Heart left ventricle (tissue), 16 donors: Measurements from ENCODE around the gene STAG1. TPM values are rescaled to one million over a fixed set of nuclear protein-coding genes. Genes with fewer than 3 reads are reported as not detected.
"Not testable (repeated sequence)": the region's sequence is repeated elsewhere in the genome, so short reads cannot be mapped to it uniquely, and the experiment has no call there.

Experiments used
- ATAC-seq, 4 donors: fragments of 200-7000 bp; cut with Tn5 transposase; one replicate each; pipeline ENCODE4 v1.9.1; 2020 to 2022; ENCODE audit warnings: moderate library complexity in 4 of 4, mild to moderate bottlenecking in 3 of 4, moderate number of reproducible peaks in 1 of 4
- DNase-seq, 5 donors: peaks; one replicate each; pipeline ENCODE4 v3.0.0-alpha.2; 2020
- H3K27ac ChIP-seq, 12 donors: fragments of 200-600 bp; sonication (generic) in 4 of 12; one replicate each; pipeline versions ENCODE4 v1.5.0 to v1.8.0; 2016 to 2022; ENCODE audit warnings: mild to moderate bottlenecking in 2 of 12
- H3K27me3 ChIP-seq, 9 donors: fragments of 200-600 bp; sonication (generic) in 2 of 9; one replicate each; pipeline versions ENCODE4 v1.5.1 to v1.8.0; 2016 to 2022; ENCODE audit warnings: mild to moderate bottlenecking in 3 of 9
- H3K36me3 ChIP-seq, 9 donors: fragments of 200-600 bp; sonication (generic) in 2 of 9; one replicate each; pipeline versions ENCODE4 v1.5.0 to v1.8.0; 2018 to 2022; ENCODE audit warnings: mild to moderate bottlenecking in 2 of 9
- H3K4me1 ChIP-seq, 12 donors: fragments of 200-600 bp; sonication (generic) in 4 of 12; one replicate each; pipeline versions ENCODE4 v1.5.0 to v1.8.0; 2016 to 2022; ENCODE audit warnings: mild to moderate bottlenecking in 3 of 12
- H3K4me3 ChIP-seq, 12 donors: fragments of 200-600 bp; sonication (generic) in 4 of 12; one replicate each; pipeline versions ENCODE4 v1.5.0 to v1.8.0; 2017 to 2022; ENCODE audit warnings: mild to moderate bottlenecking in 9 of 12, moderate library complexity in 4 of 12
- H3K9me3 ChIP-seq, 12 donors: fragments of 200-600 bp; sonication (generic) in 4 of 12; one replicate each; pipeline versions ENCODE4 v1.5.0 to v1.8.0; 2016 to 2022; ENCODE audit warnings: mild to moderate bottlenecking in 1 of 12
- CTCF ChIP-seq, 12 donors: fragments of 200-600 bp; sonication (generic) in 4 of 12; IDR thresholded peaks; one replicate each; pipeline versions ENCODE4 v1.5.0 to v1.8.0; 2018 to 2022; ENCODE audit warnings: antibody characterized with exemption in 12 of 12, mild to moderate bottlenecking in 5 of 12
- POLR2A ChIP-seq, 2 donors: fragments of 450-650 bp; IDR thresholded peaks; one replicate each; pipeline ENCODE4 v1.6.1; 2017; ENCODE audit warnings: antibody characterized with exemption in 2 of 2, mild to moderate bottlenecking in 2 of 2, moderate library complexity in 2 of 2
- WGBS, 4 donors: extraction: QIAGEN DNeasy Blood & Tissue Kit in 2 of 4; methylation state at CpG; one replicate each; pipeline versions ENCODE4 v1.1.5 to v1.1.7; 2013 to 2018; 5-methylcytosine and 5-hydroxymethylcytosine counted together
- intact Hi-C, 10 donors: fragments of 100-400 bp; cut with DNase I; formaldehyde crosslinking; loops; one replicate each; pipeline versions ENCODE4 v1.11.1 to v1.14.2; 2022
- polyA plus RNA-seq, 2 donors: library from polyadenylated mRNA; stranded (reverse); fragments of 200-250 nt; gene quantifications; one replicate each; pipeline ENCODE4 v1.2.3, GENCODE V29; 2013
- total RNA-seq, 9 donors: library from RNA; depleted of rRNA in 2 of 9; stranded (reverse); fragments of >200 nt in 2 of 9; fragmentation: NEBNext Ultra II Directional in 3 of 9; extraction: Animal tissue kit (Norgen Biotek cat#: 25700) in 3 of 9; gene quantifications; one replicate each; pipeline versions ENCODE4 v1.1.0 to v1.2.4, GENCODE V29; 2016 to 2023
- donor health status: ischemic (EF 13 %, LVEDD 7.1; RV severe dilation, severe dysfunction).
- donor health status: healthy with polysubstance abuse.
- donor health status: DM: no; HTN: yes; CAD: no.
- donor health status: DM: no; HTN: no; CAD: no.
- donor health status: ischemic (EF 25% LVEDD 6.9; RV normal size, moderate dysfunction).
- donor health status: ischemic (EF 25% LVEDD 5.7; RV mildly dilated, moderate dysfunction).
- donor health status: healthy.
- donor health status: DM: yes; HTN: yes; CAD: no.
- donor health status: ischemic (EF 35%, LVEDD 5.7; RV mildly dilated, moderate dysfunction).
- donor health status: nonischemic (EF 11% LVEDD 7.7; RV severe dilation, severe dysfunction).
- donor health status: DM: yes; HTN: yes; CAD: no.
- donor health status: PGD.
- donor health status: ischemic (EF 29% LVEDD 5.4; RV normal size, mild dysfunction).
- donor health status: nonischemic (EF 23%, LVEDD 6.1; RV moderate dilation, normal function).

The STAG1 gene
- total and polyA plus RNA-seq, 11 donors: 7.2 to 23.4 (median 19.8) TPM

DNA sequence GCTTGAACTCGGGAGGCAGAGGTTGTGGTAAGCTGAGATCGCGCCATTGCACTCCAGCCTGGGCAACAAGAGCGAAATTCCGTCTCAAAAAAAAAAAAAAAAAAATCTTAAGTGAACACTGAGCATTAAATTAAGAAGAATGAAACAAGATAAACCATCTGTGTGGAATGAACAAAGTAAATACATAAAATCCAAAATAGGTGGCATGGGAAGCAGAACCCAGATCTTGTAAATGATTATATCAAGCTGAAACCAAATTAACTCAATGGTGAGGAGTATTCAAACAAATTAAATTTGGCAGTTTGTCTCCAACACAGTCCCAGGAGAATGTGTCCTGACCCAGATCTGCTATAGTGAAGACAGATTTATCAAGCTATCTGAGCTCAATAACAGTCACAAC, 32.1 kb downstream of the STAG1 start:
- TF ChIP-seq POLR2A (IDR thresholded peaks at IDR 0.05) (no peak), CTCF (IDR thresholded peaks at IDR 0.05) (no peak)
- DNase-seq (no peak), ATAC-seq (no peak)
- Histone ChIP-seq H3K27ac (no peak overlapping the region), H3K4me1 (peaks cover 0 to 17% (median 5%) of the 10 kb centered on the region in 12 donors), H3K9me3 (peaks cover 0 to 6% (median 0%) of the 10 kb centered on the region in 12 donors), H3K27me3 (no peaks in the 10 kb centered on the region), H3K36me3 (peaks cover 0 to 6% (median 0%) of the 10 kb centered on the region in 9 donors), H3K4me3 (no peak overlapping the region)
- intact Hi-C loops: no loop called here
- WGBS, 4 donors: 93 to 98% (median 96%) methylated on average over 5 of the region's 5 CpGs

GRCh38 chr3:136716629-136717028, 35.5 kb downstream of the STAG1 start:
- 82 to 92% (median 86%) methylated on average over 1 of the region's 1 CpG for WGBS, 4 donors
- Histone ChIP-seq H3K9me3 (no peaks in the 10 kb centered on the region), H3K4me1 (peaks cover 0 to 19% (median 6%) of the 10 kb centered on the region in 12 donors), H3K27ac (no peak overlapping the region), H3K36me3 (peaks cover 0 to 9% (median 0%) of the 10 kb centered on the region in 9 donors), H3K27me3 (no peaks in the 10 kb centered on the region), H3K4me3 (no peak overlapping the region)
- intact Hi-C loops: no loop called here
- DNase-seq (no peak), ATAC-seq (no peak)
- no peak for TF ChIP-seq POLR2A (IDR thresholded peaks at IDR 0.05)
- TF ChIP-seq CTCF (IDR thresholded peaks at IDR 0.05): no peak

DNA sequence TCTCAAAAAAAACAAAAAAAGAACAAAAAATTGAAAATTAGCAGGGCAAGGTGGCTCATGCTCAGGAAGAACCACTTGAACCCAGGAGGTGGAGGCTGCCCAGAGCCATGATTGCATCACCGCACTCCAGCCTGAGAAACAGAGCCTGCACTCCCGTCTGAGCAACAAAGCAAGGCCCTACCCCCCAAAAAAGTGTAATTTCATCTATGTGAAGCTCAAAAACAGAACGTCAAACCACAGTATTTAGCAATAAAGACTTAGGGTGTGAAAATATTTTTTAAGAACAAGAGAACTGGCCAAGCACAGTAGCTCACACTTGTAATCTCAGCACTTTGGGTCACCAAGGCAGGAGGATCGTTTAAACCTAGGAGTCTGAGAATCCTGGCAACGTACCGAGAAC, 38.2 kb downstream of the STAG1 start:
- WGBS, 4 donors: 93 to 96% (median 94%) methylated on average over 6 of the region's 6 CpGs
- no peak overlapping the region for H3K27ac ChIP-seq
- TF ChIP-seq POLR2A (IDR thresholded peaks at IDR 0.05) (no peak), CTCF (IDR thresholded peaks at IDR 0.05) (no peak)

GRCh38 chr3:136712941-136713340, 39.2 kb downstream of the STAG1 start:
- no peaks in the 10 kb centered on the region for H3K27me3 ChIP-seq
- intact Hi-C loops: no loop called here
- WGBS, 4 donors: 86 to 94% (median 92%) methylated on average over 6 of the region's 6 CpGs
- H3K27ac ChIP-seq: no peak overlapping the region
- no peaks in the 10 kb centered on the region for H3K9me3 ChIP-seq
- peaks cover 0 to 4% (median 0%) of the 10 kb centered on the region in 9 donors for H3K36me3 ChIP-seq
- H3K4me1 ChIP-seq: peaks cover 0 to 28% (median 3%) of the 10 kb centered on the region in 12 donors
- no peak overlapping the region for H3K4me3 ChIP-seq
- DNase-seq: no peak
- no peak for ATAC-seq
- TF ChIP-seq CTCF (IDR thresholded peaks at IDR 0.05): no peak
- no peak for TF ChIP-seq POLR2A (IDR thresholded peaks at IDR 0.05)

More for the DNA sequence above, 38.2 kb downstream of the STAG1 start:
- Histone ChIP-seq H3K36me3 (peaks cover 0 to 9% (median 0%) of the 10 kb centered on the region in 9 donors), H3K4me3 (no peak overlapping the region), H3K27me3 (no peaks in the 10 kb centered on the region), H3K4me1 (peaks cover 0 to 19% (median 0%) of the 10 kb centered on the region in 12 donors), H3K9me3 (no peaks in the 10 kb centered on the region)
- DNase-seq: no peak
- peak in 1 of 4 donors; percentile 24 for ATAC-seq
- intact Hi-C loops: no loop called here

DNA sequence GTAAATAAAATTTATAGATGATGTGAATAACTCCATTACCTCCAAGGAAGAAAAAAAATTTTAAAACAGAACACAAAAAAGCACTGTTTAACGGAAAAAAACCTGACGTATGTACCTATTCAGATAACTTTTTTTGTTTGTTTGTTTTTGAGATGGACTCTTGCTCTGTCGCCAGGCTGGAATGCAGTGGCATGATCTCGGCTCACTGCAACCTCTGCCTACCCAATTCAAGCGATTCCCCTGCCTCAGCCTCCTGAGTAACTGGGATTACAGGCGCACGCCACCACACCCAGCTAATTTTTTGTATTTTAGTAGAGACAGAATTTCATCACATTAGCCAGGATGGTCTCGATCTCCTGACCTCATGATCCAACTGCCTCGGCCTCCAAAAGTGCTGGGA, 40.3 kb downstream of the STAG1 start:
- intact Hi-C loops, H3K27me3 ChIP-seq, H3K36me3 ChIP-seq, H3K4me3 ChIP-seq, DNase-seq, ATAC-seq, H3K9me3 ChIP-seq, H3K27ac ChIP-seq: not testable (repeated sequence)
- 93 to 98% (median 94%) methylated on average over 9 of the region's 9 CpGs for WGBS, 4 donors
- peaks cover 0 to 30% (median 2%) of the 10 kb centered on the region in 12 donors for H3K4me1 ChIP-seq
